ENCODE measurements around the gene ADARB1.

DNA sequence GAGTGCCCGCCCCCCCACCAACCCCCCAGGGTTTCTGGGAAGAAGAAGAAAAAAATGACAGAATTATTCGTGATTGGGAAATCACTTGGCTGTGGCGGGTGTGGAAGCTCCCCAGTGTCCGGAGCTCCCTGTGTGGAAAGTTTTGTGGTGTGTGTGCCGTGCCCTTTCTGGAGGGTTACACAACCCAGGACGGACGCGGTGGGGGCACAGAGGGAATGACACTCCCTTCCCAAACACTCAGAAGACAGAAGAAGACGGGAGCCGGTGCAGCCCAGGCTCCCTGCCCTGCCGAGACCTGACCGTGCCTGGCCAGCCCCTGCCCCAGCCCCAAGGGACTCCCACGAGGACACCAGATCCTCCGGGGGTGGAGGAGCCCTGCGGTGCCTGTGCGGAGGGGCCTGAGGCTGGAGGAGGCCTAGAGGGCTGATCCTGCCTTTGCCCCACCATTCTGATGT lies 33.0 kb upstream of the ADARB1 start:
- TF ChIP-seq, protein P1, sequence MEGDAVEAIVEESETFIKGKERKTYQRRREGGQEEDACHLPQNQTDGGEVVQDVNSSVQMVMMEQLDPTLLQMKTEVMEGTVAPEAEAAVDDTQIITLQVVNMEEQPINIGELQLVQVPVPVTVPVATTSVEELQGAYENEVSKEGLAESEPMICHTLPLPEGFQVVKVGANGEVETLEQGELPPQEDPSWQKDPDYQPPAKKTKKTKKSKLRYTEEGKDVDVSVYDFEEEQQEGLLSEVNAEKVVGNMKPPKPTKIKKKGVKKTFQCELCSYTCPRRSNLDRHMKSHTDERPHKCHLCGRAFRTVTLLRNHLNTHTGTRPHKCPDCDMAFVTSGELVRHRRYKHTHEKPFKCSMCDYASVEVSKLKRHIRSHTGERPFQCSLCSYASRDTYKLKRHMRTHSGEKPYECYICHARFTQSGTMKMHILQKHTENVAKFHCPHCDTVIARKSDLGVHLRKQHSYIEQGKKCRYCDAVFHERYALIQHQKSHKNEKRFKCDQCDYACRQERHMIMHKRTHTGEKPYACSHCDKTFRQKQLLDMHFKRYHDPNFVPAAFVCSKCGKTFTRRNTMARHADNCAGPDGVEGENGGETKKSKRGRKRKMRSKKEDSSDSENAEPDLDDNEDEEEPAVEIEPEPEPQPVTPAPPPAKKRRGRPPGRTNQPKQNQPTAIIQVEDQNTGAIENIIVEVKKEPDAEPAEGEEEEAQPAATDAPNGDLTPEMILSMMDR (IDR thresholded peaks at IDR 0.05): no peak
- TF ChIP-seq EZH2 (IDR thresholded peaks at IDR 0.05) (no peak), EZH2phosphoT487 (IDR thresholded peaks at IDR 0.05) (no peak)
